GM18511 (cell line): ENCODE measurements around the gene TPM1.
"Not testable (repeated sequence)": the region's sequence is repeated elsewhere in the genome, so short reads cannot be mapped to it uniquely, and the experiment has no call there.

Experiments used
- ATAC-seq: cut with Tn5 transposase; IDR thresholded peaks from one replicate; pipeline ENCODE4 v1.9.1; 2021; ENCODE audit warnings: mild to moderate bottlenecking, moderate library complexity; ENCODE audit not compliant: unreplicated experiment

Gene TPM1

GRCh38 chr15:63041974-63042876 is at the start of gene TPM1:
Gene TPM1, plus strand, starts transcription at chr15:63042747. Its CDS starts 83 bp downstream, at chr15:63042830.
- ATAC-seq, result no peak

GRCh38 chr15:62993066-62993465 is 49.5 kb upstream of the TPM1 start:
- no peak for ATAC-seq

GRCh38 chr15:62993632-62994031 is 48.9 kb upstream of the TPM1 start:
- ATAC-seq, result not testable (repeated sequence)

GRCh38 chr15:62994439-62994838 is 48.1 kb upstream of the TPM1 start:
- no peak for ATAC-seq

DNA sequence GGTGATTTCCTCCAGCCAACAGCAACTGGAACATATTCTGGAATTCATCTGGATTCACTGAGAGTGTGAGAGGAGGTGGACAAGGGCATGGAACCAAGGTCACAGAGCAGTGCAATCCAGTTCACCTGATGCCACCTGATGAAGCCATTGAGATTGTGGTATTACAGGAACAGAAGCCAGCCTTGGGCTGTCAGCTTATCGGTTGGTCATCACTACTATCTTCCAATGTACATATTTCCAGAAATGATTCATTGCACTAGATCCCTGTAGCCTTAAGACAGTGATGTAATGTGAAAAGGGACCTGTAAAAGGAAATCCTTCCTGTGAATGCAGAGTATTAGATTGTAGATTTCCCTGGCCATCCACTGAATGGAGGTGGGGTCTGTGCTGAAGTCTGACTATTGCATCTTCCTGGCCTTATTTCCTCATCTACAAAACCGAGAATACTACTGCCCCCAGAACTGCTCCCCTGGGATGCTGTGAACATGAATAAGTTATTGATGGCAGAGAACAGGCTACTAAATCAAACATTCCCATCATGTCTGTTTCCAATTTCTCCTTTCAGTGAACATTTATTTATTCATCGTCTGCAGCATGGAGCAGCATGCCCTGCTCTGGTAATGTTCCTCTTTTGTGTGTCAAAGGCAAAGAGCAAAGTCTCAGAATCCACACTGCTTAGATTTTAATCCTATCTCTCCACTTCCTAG is 47.4 kb upstream of the TPM1 start:
- ATAC-seq, result no peak

GRCh38 chr15:62997441-62997840 is 45.1 kb upstream of the TPM1 start:
- ATAC-seq, result no peak

DNA sequence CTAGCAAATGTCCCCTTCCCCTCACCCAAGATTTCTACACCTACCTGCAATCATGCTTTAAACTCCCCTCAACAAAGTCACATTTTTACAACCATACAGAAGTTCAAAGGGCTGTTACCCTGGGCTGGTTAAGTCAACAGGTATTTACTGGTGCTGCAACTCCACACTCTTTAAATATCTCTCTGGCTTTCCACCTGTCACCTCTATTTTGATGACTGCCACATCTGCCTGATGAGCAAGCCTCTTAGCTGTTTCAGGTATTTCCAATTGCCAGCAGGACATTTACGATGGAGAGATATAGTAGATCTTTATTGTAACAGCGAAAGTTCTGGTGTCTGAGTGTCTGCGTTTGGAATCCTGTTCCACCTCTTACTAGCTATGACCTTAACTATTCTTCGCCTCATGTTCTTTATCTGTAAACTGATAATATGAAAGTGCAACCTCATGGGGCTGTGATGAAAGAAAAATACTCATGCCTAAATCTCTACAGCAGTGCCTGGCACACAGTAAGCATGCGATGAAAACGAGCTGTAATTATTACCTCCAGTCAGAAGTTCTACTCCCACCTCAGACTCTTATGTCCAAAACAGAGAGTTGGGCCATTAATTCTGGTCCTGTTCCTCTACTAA is 44.2 kb upstream of the TPM1 start:
- ATAC-seq, result no peak

DNA sequence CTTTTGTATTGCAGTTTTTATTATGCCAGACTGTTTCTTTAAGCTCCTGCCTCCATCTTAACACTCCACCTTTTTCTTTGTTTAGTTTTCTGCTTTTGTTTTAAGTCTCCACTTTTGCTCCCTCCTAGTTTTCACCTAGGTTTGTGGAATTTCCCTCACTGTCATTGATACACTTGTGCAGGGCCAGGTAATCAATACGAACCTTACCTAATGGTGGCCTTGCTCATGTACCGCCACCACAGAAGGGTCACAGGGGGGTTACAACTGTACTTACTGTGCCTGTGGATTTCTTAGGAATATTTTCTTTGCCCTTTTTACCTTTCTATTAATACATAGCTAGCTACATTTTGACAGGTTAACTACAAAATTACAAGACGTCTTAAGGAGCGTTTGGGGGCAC is 43.4 kb upstream of the TPM1 start:
- ATAC-seq, result no peak

DNA sequence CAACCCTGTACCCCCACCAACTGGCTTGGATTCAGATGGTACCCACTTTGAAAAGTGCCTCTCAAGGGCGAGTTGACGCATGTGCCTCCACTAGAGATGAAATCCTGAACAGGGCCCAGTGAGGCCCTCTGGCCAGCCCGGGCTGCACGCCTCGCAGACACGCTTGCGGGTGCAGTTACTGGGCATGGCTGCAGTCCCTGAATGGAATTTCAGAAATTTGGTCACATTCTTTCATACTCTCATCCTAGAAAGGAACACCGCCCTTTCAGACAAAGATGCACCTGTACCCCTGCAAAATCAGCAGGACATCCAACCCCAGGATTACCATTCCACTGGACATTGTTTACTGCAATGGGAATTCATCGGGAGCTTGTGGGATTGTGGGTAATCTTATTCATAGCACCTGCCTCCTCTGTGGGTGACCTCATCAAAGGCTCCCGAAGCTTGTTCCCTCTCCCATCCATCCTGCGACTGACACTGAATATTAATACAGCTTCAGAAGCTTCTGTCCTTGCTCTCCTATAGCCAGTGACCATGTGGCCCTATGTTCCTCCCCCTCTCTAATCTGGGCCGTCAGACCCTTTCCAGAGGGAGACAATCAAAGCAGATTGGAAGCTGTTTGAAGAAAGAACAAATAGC is 42.5 kb upstream of the TPM1 start:
- no peak for ATAC-seq

GRCh38 chr15:63000706-63001105 is 41.8 kb upstream of the TPM1 start:
- no peak for ATAC-seq

- no peak for ATAC-seq
Observed at GRCh38 chr15:63004211-63004610, 38.3 kb upstream of the TPM1 start.

DNA sequence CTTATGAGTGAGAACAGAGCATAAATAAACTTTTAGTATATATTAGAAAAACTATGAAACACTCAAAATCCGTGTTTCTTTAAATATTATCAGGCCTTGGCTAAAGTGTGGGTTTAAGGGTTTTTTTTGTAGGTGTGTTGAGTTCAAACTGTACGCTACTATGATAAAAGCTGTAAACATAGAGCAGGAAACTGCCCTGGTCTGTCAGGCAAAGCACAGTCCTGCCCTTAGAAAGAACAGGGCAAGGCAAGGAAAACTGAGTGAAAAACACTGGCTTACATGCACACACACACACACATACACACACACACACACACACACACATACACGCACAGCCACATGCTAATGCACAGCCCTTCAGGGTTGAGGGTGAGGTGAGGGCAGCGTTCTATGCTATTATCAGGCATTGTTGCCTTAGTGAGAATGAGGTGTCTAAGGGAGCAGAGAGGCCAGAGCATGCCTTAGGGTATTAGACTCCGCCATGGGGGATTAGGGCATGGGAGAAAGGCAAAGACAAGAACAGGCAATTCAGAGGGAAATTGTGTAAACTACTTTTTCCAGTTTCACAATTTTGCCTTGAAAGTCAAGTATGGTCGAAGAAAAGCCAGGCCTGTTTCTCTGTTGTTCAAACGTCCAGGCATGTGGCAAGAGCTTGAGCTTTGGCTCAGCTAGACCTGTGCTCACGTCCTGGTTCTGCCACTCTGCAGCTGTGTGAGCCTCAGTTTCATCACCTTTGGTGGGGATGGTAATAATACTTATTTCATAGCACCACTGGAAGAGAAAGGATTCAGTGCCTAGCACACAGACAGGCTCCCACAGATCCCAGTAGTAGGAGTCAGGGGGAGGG is 36.3 kb upstream of the TPM1 start:
- no peak for ATAC-seq

DNA sequence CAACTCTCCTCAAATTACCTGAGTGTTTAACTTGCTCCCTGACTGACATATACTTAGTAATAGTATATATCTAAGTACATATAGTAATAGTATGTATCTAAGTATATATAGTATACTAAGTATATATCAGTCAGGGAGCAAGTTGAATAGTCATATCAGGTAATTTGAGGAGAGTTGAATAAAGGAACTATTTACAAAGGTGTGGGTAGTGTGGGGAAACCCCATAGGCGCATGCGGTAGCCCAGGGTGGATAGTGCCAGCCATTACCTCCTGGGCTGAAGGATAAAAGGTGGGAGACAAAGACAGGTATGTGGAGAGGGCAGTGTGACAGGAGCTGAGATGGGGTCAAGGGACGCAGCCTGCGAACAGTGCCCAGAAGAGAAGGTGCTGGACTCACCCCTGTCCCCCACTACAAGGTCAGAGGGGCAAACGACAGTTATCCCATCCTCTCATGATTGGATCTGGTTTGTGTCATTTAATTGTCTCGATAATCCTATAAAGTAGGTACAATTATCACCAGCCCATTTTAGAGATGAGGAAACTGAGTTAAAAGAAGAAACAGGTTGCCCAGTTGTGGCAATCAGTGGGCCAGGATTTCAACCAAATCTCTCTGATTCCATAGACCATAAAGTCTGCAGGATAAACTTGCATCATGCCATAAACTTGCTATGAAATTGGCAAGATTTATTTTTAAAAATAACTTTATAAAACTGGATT is 34.1 kb upstream of the TPM1 start:
- ATAC-seq, result no peak

DNA sequence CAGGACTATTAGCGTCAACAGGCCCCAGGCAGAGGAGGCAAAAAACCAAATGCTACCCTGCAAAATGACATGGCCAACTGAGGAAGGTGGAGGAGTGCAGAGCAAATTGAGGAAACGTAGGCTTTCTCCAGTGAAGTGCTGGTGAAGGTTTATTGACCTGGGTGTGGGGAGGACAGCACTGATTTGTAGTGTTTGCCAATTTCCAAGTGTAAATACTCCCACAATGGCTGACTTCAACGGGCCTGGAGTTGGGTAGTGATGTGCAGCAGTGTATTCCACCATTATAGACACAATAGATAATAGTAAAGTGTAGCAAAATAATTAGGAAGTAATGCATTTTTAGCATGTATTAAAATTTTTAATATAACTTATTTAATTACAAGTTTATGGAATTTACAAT is 32.2 kb upstream of the TPM1 start:
- no peak for ATAC-seq

GRCh38 chr15:63010920-63011693 is 31.4 kb upstream of the TPM1 start:
- ATAC-seq, result no peak

DNA sequence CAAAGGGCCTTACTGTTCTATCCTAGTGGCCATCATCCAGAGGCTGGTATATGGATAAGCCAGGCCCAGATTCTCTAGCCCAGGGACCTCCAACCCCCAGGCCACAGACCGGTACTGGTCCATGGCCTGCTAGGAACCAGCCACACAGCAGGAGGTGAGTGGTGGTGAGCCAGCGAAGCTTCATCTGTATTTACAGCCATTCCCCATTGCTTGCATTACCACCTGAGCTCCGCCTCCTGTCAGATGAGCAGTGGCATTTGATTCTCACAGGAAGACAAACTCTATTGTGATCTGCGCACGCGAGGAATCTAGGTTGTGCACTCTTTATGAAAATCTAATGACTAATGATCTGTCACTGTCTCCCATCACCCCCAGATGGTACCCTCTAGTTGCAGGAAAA is 30.1 kb upstream of the TPM1 start:
- ATAC-seq, result no peak

DNA sequence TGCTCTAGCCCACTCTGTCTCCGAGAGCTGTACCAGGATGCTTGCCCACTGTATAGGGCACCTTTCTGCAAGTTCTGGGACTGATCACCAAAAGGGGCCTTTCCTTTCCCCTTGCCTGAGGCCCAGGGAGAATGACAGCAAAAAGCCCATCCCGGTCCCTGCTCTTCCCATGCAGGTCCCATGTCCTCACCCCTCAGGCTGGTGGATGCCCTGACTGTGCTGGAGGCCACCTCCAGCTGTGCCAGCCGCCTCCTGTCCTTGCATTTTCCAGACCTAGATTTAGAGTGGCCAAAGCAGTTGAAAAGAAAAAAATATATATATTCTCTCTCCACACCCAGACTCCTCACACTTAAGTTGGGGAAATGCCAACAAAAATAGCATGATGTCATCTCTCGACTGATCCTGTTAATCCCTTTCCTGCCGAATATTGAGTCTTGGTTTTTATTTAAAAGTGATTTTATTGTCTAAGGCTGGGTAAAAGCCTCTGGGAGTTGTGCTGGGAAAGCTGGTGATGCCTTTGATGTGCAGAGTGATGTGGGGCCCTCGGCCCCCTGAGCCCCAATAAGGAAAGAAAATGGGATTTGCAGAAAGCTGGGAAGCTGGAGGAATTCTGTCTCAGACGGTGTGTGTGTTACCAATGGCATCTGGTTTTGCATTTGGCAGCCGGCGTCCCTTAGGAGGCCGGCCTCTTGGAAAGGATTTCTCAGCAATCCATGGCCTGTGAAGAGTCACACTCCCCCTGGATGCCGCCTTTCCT is 29.3 kb upstream of the TPM1 start:
- ATAC-seq, result no peak

DNA sequence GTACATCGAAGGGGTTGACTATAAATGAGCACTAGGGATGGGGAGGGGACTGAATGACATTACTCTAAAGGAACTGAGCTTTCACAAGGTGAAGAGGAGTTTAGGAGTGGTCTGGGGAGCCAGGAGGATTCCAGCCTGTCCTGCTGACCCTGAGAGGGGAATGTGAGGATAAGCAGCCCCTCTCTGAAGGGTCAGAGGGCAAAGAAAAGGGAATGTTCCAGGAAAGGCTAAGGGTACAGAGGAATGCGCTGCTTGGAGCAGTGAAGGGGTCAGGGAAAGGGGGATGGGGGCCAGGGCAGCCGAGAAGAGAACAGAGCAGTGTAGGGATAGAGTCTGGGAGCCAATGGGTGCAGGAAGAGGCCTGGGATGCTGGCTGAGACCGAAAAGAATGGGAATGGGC is 28.0 kb upstream of the TPM1 start:
- no peak for ATAC-seq
